GM21447 (cell line): ENCODE data around the gene AOAH.
"Not testable (repeated sequence)": the region's sequence is repeated elsewhere in the genome, so short reads cannot be mapped to it uniquely, and the experiment has no call there.

Experiments used
- ATAC-seq: cut with Tn5 transposase; IDR thresholded peaks from one replicate; pipeline ENCODE4 v1.9.1; 2021; ENCODE audit not compliant: unreplicated experiment

AOAH gene

GRCh38 chr7:36739351-36739750 is 15.1 kb upstream of the AOAH start:
- no peak for ATAC-seq

GRCh38 chr7:36736899-36737211 is 12.6 kb upstream of the AOAH start:
- peak; percentile 98 for ATAC-seq

GRCh38 chr7:36736090-36736898 is 12.0 kb upstream of the AOAH start:
- ATAC-seq: peak; percentile 35

GRCh38 chr7:36735172-36735571 is 10.9 kb upstream of the AOAH start:
- ATAC-seq: no peak

- no peak for ATAC-seq
Observed at GRCh38 chr7:36734731-36735130, 10.4 kb upstream of the AOAH start.

- no peak for ATAC-seq
Observed at GRCh38 chr7:36733411-36733810, 9.1 kb upstream of the AOAH start.

GRCh38 chr7:36732806-36733205 is 8.5 kb upstream of the AOAH start:
- no peak for ATAC-seq

GRCh38 chr7:36730046-36730445 is 5.8 kb upstream of the AOAH start:
- no peak for ATAC-seq

GRCh38 chr7:36728143-36728542 is 3.8 kb upstream of the AOAH start:
- ATAC-seq: no peak

GRCh38 chr7:36726806-36727503 is 2.7 kb upstream of the AOAH start:
- no peak for ATAC-seq

- ATAC-seq: no peak
Observed at GRCh38 chr7:36726311-36726710, 2.0 kb upstream of the AOAH start.

GRCh38 chr7:36724996-36725395 is 702 bp upstream of the AOAH start:
- ATAC-seq: no peak

- no peak for ATAC-seq
Observed at GRCh38 chr7:36723291-36723690, 1.0 kb downstream of the AOAH start.

- no peak for ATAC-seq
Observed at GRCh38 chr7:36719083-36719632, 5.1 kb downstream of the AOAH start.

GRCh38 chr7:36717586-36717985 is 6.7 kb downstream of the AOAH start:
- ATAC-seq: no peak

- not testable (repeated sequence) for ATAC-seq
Observed at GRCh38 chr7:36716802-36717201, 7.5 kb downstream of the AOAH start.

- no peak for ATAC-seq
Observed at GRCh38 chr7:36712015-36712414, 12.3 kb downstream of the AOAH start.

GRCh38 chr7:36711256-36711655 is 13.0 kb downstream of the AOAH start:
- no peak for ATAC-seq

GRCh38 chr7:36710186-36710791 is 14.0 kb downstream of the AOAH start:
- no peak for ATAC-seq

GRCh38 chr7:36708767-36709166 is 15.5 kb downstream of the AOAH start:
- no peak for ATAC-seq

- no peak for ATAC-seq
Observed at GRCh38 chr7:36707898-36708297, 16.4 kb downstream of the AOAH start.

- no peak for ATAC-seq
Observed at GRCh38 chr7:36707465-36707864, 16.8 kb downstream of the AOAH start.
